Suprapubic skin (tissue), 4 donors: ENCODE results near the gene TRMT61A.

Experiments used
- EP300 ChIP-seq: sonication (generic); formaldehyde crosslinking; IDR thresholded peaks from one replicate; pipeline ENCODE4 v1.6.1; 2017; ENCODE audit warnings: antibody characterized with exemption
- POLR2A ChIP-seq, 2 donors: fragments of 450-650 bp; IDR thresholded peaks; one replicate each; pipeline ENCODE4 v1.6.1; 2017; ENCODE audit warnings: antibody characterized with exemption in 2 of 2, mild to moderate bottlenecking in 2 of 2, moderate library complexity in 2 of 2
- POLR2AphosphoS5 ChIP-seq, 3 donors: sonication (generic); formaldehyde crosslinking; IDR thresholded peaks; one replicate each; pipeline ENCODE4 v1.6.1; 2017; ENCODE audit warnings: antibody characterized with exemption in 3 of 3
- TF ChIP-seq, protein P1 (sequence below), 2 donors: fragments of 200-600 bp in 1 of 2; fragments of 450-650 bp in 1 of 2; sonication (generic) in 1 of 2; IDR thresholded peaks; one replicate each; pipeline ENCODE4 v1.5.1; 2016 to 2019; ENCODE audit warnings: antibody characterized with exemption in 2 of 2, mild to moderate bottlenecking in 1 of 2, moderate library complexity in 1 of 2

DNA sequence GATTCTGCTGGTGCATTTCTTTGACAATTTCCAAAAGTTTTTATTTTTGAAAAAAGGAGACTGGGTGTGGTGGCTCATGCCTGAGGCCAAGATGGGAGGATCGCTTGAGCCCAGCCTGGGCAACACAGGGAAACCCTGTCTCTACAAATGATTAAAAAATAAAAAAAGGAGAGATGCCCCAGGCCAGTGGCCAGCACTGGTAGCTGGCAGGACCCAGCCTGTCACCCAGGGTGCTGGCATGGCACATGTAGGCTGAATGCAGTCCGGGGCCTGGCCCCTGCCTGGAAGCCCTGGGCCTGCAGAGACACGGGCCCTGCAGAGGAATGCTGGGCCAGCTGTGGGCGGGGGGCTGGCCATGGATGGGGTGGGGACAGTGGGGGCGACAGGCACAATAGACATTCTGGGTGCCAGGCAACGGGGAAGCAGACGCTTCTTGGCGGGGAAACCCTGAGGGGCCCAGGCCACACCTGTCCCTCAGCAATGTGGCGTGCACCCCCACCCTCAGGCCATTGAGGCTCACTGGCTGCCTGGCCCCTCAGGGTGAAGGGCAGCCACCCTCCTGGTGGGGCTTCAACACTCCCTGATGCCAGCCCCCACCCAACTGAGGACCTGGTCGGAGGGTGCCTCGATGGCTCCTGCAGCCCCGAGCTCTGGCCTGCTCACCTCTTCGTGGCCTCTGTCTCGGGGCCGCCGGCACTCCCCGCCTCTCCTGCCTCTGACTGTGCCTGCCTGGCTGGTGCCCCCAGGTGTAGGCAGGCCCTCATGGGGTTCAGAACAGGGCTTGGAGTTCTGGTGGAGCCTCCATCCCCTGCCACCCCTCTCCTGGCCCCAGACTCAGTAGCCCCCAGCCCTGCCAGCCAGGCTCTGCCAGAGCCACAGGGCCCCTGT is 12.1 kb downstream of the TRMT61A start:
- TF ChIP-seq POLR2A (IDR thresholded peaks at IDR 0.05) (no peak), POLR2AphosphoS5 (IDR thresholded peaks at IDR 0.05) (no peak), EP300 (no peak)
- TF ChIP-seq, protein P1, sequence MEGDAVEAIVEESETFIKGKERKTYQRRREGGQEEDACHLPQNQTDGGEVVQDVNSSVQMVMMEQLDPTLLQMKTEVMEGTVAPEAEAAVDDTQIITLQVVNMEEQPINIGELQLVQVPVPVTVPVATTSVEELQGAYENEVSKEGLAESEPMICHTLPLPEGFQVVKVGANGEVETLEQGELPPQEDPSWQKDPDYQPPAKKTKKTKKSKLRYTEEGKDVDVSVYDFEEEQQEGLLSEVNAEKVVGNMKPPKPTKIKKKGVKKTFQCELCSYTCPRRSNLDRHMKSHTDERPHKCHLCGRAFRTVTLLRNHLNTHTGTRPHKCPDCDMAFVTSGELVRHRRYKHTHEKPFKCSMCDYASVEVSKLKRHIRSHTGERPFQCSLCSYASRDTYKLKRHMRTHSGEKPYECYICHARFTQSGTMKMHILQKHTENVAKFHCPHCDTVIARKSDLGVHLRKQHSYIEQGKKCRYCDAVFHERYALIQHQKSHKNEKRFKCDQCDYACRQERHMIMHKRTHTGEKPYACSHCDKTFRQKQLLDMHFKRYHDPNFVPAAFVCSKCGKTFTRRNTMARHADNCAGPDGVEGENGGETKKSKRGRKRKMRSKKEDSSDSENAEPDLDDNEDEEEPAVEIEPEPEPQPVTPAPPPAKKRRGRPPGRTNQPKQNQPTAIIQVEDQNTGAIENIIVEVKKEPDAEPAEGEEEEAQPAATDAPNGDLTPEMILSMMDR (IDR thresholded peaks at IDR 0.05) = no peak
